Cardiac muscle cell (in vitro differentiated cells and primary cell): ENCODE results near the gene EXOC4. TPM values are rescaled to one million over a fixed set of nuclear protein-coding genes. Genes with fewer than 3 reads are reported as not detected.
"Not testable (repeated sequence)": the region's sequence is repeated elsewhere in the genome, so short reads cannot be mapped to it uniquely, and the experiment has no call there.

Experiments used
- DNase-seq, 2 donors: peaks; one replicate each; pipeline versions ENCODE4 v3.0.0 to v3.0.0-alpha.2; 2010 to 2017; ENCODE audit warnings: low read depth in 1 of 2, low spot score in 1 of 2
- H3K27ac ChIP-seq: fragments of 200-600 bp; sonication (generic); 2 replicates; pipeline ENCODE4 v1.5.1; 2016
- H3K27me3 ChIP-seq: fragments of 200-600 bp; sonication (generic); 2 replicates; pipeline ENCODE4 v1.6.0; 2016; ENCODE audit warnings: control low read depth
- H3K36me3 ChIP-seq: fragments of 200-600 bp; sonication (generic); 2 replicates; pipeline ENCODE4 v1.5.1; 2016; ENCODE audit warnings: control low read depth
- H3K4me1 ChIP-seq: fragments of 200-600 bp; sonication (generic); 2 replicates; pipeline ENCODE4 v1.8.1; 2017; ENCODE audit warnings: low read depth, mild to moderate bottlenecking, mixed run types
- H3K4me3 ChIP-seq: fragments of 200-600 bp; sonication (generic); 2 replicates; pipeline ENCODE4 v1.5.1; 2016; ENCODE audit warnings: mild to moderate bottlenecking
- H3K9me3 ChIP-seq: fragments of 200-600 bp; sonication (generic); 2 replicates; pipeline ENCODE4 v1.5.1; 2017; ENCODE audit warnings: low read depth, mild to moderate bottlenecking, control low read depth
- CTCF ChIP-seq: IDR thresholded peaks from 2 replicates; pipeline ENCODE4 v1.5.1; 2012; ENCODE audit warnings: low read depth, mild to moderate bottlenecking, low read length
- polyA plus RNA-seq: library from polyadenylated mRNA; unstranded; fragments of >200 nt; fragmentation: Nextera tagmentation; extraction: Ambion mirVana; gene quantifications from 2 replicates; pipeline ENCODE4 v1.2.1, GENCODE V29; 2016
- total RNA-seq: library from RNA; depleted of rRNA; stranded (reverse); fragments of >200 nt; gene quantifications from 2 replicates; pipeline ENCODE4 v1.2.3, GENCODE V29; 2016

EXOC4 gene
- total and polyA plus RNA-seq, 2 experiments from 2014 or later = 33.6 to 46.0 TPM

GRCh38 chr7:133888061-133888930, 635.4 kb downstream of the EXOC4 start:
- H3K27me3 ChIP-seq = no peaks in the 10 kb centered on the region
- no peaks in the 10 kb centered on the region for H3K4me1 ChIP-seq
- DNase-seq = no peak
- no peak overlapping the region for H3K27ac ChIP-seq
- no peaks in the 10 kb centered on the region for H3K36me3 ChIP-seq
- no peak overlapping the region for H3K4me3 ChIP-seq
- TF ChIP-seq CTCF = no peak
- H3K9me3 ChIP-seq = no peaks in the 10 kb centered on the region

DNA sequence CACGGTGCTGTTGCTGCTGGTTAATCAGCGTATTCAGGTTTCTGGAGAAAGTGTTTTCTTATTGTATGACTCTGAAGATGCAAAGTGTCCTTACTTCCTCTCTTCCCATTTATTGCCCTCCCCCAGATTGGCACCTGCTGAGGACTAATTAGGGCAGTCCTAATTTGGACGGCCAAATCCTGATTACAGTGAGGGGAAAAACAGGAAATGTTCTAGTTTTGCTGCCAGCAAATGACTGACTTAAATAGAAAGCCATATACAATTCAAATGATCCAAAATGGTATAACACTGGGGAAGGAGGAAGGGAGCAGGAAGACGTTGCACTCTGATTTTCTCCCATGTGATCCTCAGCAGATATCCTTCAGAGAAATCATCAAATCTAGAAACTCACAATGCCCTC, 651.9 kb downstream of the EXOC4 start:
- Histone ChIP-seq H3K36me3 (no peaks in the 10 kb centered on the region), H3K27me3 (no peaks in the 10 kb centered on the region), H3K9me3 (no peaks in the 10 kb centered on the region), H3K27ac (no peak overlapping the region), H3K4me3 (no peak overlapping the region), H3K4me1 (peaks cover 4% of the 10 kb centered on the region)
- no peak for TF ChIP-seq CTCF
- DNase-seq = no peak

DNA sequence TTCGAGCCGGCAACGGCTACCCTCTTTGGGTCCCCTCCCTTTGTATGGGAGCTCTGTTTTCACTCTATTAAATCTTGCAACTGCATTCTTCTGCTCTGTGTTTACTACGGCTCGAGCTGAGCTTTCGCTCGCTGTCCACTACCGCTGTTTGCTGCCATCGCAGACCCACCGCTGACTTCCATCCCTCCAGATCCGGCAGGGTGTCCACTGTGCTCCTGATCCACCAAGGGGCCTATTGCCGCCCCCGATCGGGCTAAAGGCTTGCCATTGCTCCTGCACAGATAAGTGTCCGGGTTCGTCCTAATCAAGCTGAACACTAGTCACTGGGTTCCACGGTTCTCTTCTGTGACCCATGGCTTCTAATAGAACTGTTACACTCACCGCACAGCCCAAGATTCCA, 653.7 kb downstream of the EXOC4 start:
- H3K4me3 ChIP-seq, H3K27me3 ChIP-seq, H3K9me3 ChIP-seq, H3K27ac ChIP-seq, DNase-seq, H3K4me1 ChIP-seq, H3K36me3 ChIP-seq: not testable (repeated sequence)

- H3K9me3 ChIP-seq = no peaks in the 10 kb centered on the region
- no peaks in the 10 kb centered on the region for H3K27me3 ChIP-seq
- H3K27ac ChIP-seq = no peak overlapping the region
- H3K4me1 ChIP-seq = no peaks in the 10 kb centered on the region
- no peak for TF ChIP-seq CTCF
- H3K36me3 ChIP-seq = no peaks in the 10 kb centered on the region
- H3K4me3 ChIP-seq = no peak overlapping the region
- DNase-seq = no peak
These were observed 657.9 kb downstream of the EXOC4 start for GRCh38 chr7:133910761-133911160.

GRCh38 chr7:133911724-133912123, 658.8 kb downstream of the EXOC4 start:
- no peak overlapping the region for H3K4me3 ChIP-seq
- H3K36me3 ChIP-seq = no peaks in the 10 kb centered on the region
- no peaks in the 10 kb centered on the region for H3K27me3 ChIP-seq
- H3K4me1 ChIP-seq = no peaks in the 10 kb centered on the region
- TF ChIP-seq CTCF = no peak
- no peak overlapping the region for H3K27ac ChIP-seq
- H3K9me3 ChIP-seq = no peaks in the 10 kb centered on the region
- no peak for DNase-seq

GRCh38 chr7:133912916-133913697, 660.2 kb downstream of the EXOC4 start:
- DNase-seq = no peak
- no peak overlapping the region for H3K27ac ChIP-seq
- no peak for TF ChIP-seq CTCF
- no peaks in the 10 kb centered on the region for H3K27me3 ChIP-seq
- no peaks in the 10 kb centered on the region for H3K4me1 ChIP-seq
- H3K4me3 ChIP-seq = no peak overlapping the region
- H3K36me3 ChIP-seq = no peaks in the 10 kb centered on the region
- H3K9me3 ChIP-seq = no peaks in the 10 kb centered on the region
